ENCODE data around the gene OGG1. TPM values are rescaled to one million over a fixed set of nuclear protein-coding genes. Genes with fewer than 3 reads are reported as not detected.

Gene OGG1
- total RNA-seq, 1 donor from 2014 or later: 34.8 TPM

DNA sequence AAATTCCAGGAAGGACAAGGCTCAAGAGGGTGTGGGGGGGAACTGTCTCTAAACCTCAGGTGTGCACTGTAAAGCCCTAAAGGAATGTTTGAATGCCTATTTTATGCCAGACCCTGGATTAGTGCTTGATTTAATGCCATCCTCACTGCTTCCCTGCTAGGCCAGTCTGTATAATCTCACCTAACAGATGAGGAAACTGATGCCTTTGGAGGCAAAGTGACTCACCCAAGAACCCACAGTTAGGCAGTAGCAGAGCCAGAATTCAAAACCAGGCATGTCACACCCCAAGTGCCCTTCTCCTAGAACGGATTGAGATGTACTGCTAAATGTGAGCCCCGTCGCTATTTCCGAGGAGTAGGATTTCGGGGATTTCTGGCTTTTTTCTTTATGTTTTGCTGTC, 12.2 kb downstream of the OGG1 start:
- no peaks in the 10 kb centered on the region for H3K27me3 Mint-ChIP-seq (ENCODE audit: unreplicated experiment)
- TF ChIP-seq, protein P1, sequence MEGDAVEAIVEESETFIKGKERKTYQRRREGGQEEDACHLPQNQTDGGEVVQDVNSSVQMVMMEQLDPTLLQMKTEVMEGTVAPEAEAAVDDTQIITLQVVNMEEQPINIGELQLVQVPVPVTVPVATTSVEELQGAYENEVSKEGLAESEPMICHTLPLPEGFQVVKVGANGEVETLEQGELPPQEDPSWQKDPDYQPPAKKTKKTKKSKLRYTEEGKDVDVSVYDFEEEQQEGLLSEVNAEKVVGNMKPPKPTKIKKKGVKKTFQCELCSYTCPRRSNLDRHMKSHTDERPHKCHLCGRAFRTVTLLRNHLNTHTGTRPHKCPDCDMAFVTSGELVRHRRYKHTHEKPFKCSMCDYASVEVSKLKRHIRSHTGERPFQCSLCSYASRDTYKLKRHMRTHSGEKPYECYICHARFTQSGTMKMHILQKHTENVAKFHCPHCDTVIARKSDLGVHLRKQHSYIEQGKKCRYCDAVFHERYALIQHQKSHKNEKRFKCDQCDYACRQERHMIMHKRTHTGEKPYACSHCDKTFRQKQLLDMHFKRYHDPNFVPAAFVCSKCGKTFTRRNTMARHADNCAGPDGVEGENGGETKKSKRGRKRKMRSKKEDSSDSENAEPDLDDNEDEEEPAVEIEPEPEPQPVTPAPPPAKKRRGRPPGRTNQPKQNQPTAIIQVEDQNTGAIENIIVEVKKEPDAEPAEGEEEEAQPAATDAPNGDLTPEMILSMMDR (IDR thresholded peaks at IDR 0.05): no peak
- peaks cover 13% of the 10 kb centered on the region for H3K36me3 Mint-ChIP-seq (ENCODE audit: unreplicated experiment)
- H3K4me3 Mint-ChIP-seq (ENCODE audit: unreplicated experiment): no peak overlapping the region
- H3K27ac Mint-ChIP-seq (ENCODE audit: unreplicated experiment): no peak overlapping the region
- no peaks in the 10 kb centered on the region for H3K9me3 Mint-ChIP-seq (ENCODE audit: unreplicated experiment)
- peaks cover 2% of the 10 kb centered on the region for H3K4me1 Mint-ChIP-seq (ENCODE audit: unreplicated experiment)
- DNase-seq (ENCODE audit: extremely low spot score, unreplicated experiment): no peak

DNA sequence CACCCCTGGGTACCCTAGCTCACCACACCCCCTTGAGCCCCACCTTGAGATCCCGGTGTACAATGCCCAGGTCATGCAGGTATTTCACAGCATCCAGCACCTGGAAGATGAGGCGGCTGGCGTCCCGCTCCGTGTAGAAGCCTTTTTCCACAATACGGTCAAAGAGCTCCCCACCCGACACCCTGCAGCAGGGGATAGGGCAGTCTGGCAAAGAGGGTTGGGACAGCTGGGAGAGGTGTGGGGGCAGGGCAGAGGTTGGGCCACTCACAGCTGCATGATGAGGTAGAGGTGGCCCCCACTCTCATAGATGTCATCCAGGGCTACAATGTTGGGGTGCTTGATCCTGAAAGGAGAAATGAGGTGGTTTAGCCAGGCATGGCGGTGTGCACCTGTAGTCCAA, 13.1 kb downstream of the OGG1 start:
- Mint-ChIP-seq H3K9me3 (ENCODE audit: unreplicated experiment) (no peaks in the 10 kb centered on the region), H3K4me1 (ENCODE audit: unreplicated experiment) (peaks cover 9% of the 10 kb centered on the region), H3K27me3 (ENCODE audit: unreplicated experiment) (no peaks in the 10 kb centered on the region)

DNA sequence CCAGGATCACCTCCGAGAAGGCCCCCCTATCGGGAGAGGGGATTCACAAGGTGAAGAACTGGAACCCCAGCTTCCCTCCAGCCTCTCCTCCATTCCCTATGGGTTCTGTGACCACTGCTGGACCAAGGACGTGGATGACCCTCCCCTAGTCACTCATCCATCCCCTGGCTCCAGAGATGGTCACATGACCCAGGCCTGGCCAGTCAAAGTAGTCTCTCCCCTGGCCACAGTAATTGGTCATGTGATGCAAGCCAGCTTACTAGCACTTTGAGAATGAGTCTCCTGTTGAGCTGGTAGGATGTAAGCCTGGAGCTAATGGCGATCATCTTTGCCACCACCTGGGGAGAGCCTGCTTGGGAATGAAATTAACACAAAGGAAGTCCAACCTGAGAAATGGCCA, 16.1 kb downstream of the OGG1 start:
- no peaks in the 10 kb centered on the region for H3K9me3 Mint-ChIP-seq (ENCODE audit: unreplicated experiment)
- TF ChIP-seq, protein P1 (IDR thresholded peaks at IDR 0.05): no peak
- H3K4me3 Mint-ChIP-seq (ENCODE audit: unreplicated experiment): no peak overlapping the region
- no peaks in the 10 kb centered on the region for H3K27me3 Mint-ChIP-seq (ENCODE audit: unreplicated experiment)
- H3K4me1 Mint-ChIP-seq (ENCODE audit: unreplicated experiment): peaks cover 28% of the 10 kb centered on the region
- H3K27ac Mint-ChIP-seq (ENCODE audit: unreplicated experiment): no peak overlapping the region
- peaks cover 2% of the 10 kb centered on the region for H3K36me3 Mint-ChIP-seq (ENCODE audit: unreplicated experiment)
- DNase-seq (ENCODE audit: extremely low spot score, unreplicated experiment): no peak

More for the DNA sequence above, 13.1 kb downstream of the OGG1 start:
- no peak overlapping the region for H3K27ac Mint-ChIP-seq (ENCODE audit: unreplicated experiment)
- TF ChIP-seq, protein P1 (IDR thresholded peaks at IDR 0.05): no peak
- H3K4me3 Mint-ChIP-seq (ENCODE audit: unreplicated experiment): no peak overlapping the region
- DNase-seq (ENCODE audit: extremely low spot score, unreplicated experiment): no peak
- H3K36me3 Mint-ChIP-seq (ENCODE audit: unreplicated experiment): peaks cover 13% of the 10 kb centered on the region

DNA sequence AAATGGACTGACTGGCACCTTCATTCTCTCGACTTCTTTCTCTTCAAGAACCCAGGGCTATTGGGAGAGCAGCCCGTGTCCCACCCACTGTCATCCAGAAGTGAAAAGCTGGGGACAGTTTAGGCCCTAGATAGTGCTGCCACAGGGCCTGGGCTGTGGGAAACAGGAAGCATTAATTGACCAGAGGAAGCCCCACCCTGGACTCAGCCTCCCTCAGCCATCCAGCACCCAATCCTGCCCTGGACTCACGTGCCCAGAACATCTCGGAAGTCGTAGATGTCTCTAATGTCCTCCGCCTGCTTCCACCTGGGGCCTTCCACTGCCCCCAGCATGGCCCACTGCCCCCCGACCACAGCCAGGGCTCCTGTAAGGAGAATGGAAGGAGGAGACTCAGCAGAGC, 17.7 kb downstream of the OGG1 start:
- Mint-ChIP-seq H3K27me3 (ENCODE audit: unreplicated experiment) (no peaks in the 10 kb centered on the region), H3K27ac (ENCODE audit: unreplicated experiment) (no peak overlapping the region), H3K4me3 (ENCODE audit: unreplicated experiment) (no peak overlapping the region), H3K4me1 (ENCODE audit: unreplicated experiment) (peaks cover 29% of the 10 kb centered on the region), H3K9me3 (ENCODE audit: unreplicated experiment) (no peaks in the 10 kb centered on the region), H3K36me3 (ENCODE audit: unreplicated experiment) (no peaks in the 10 kb centered on the region)
- TF ChIP-seq, protein P1 (IDR thresholded peaks at IDR 0.05): no peak
- no peak for DNase-seq (ENCODE audit: extremely low spot score, unreplicated experiment)

DNA sequence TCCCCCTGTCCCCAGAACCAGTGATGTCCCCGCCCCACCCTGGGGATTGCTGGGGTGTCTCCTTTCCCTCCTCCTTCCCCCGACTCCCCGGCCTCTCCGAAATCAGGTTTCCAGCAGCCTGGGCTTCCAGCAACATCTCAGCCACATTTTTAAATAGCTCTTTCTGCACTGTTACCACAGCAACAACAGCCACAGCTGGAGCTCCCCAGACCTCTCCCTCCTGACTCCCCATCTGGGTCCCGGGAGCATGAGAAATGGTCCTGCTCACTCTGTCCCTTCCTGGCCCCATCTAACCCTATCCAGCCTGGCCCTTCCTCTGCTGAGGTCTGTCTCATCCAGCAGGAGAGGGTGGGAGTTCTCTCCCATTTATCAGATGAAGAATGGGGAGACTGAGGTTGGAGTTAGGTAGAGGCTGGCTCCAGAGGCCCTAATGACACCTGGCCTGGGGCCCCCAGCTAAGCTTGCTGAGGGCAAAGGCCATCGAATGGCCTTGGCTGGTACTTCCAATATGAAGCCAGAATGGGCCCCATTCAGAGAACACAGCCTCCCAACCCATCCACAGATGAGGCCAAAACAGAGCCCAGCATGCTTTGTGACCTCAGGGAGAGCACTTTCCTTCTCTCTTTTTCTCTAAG, 18.5 kb downstream of the OGG1 start:
- DNase-seq (ENCODE audit: extremely low spot score, unreplicated experiment): no peak
- Mint-ChIP-seq H3K4me1 (ENCODE audit: unreplicated experiment) (peaks cover 29% of the 10 kb centered on the region), H3K4me3 (ENCODE audit: unreplicated experiment) (no peak overlapping the region), H3K27ac (ENCODE audit: unreplicated experiment) (peak overlapping the region; percentile 50), H3K9me3 (ENCODE audit: unreplicated experiment) (no peaks in the 10 kb centered on the region), H3K36me3 (ENCODE audit: unreplicated experiment) (no peaks in the 10 kb centered on the region), H3K27me3 (ENCODE audit: unreplicated experiment) (no peaks in the 10 kb centered on the region)
- TF ChIP-seq, protein P1 (IDR thresholded peaks at IDR 0.05): no peak

Measured in osteocyte (in vitro differentiated cells).